ENCODE measurements around the gene AHDC1. TPM values are rescaled to one million over a fixed set of nuclear protein-coding genes. Genes with fewer than 3 reads are reported as not detected.

Gene AHDC1
- total and polyA plus RNA-seq, 2 of the 13 experiments (the other 11 are each of a cell fraction or from before 2014, with no cell fraction given): 1.0 to 2.7 TPM

DNA sequence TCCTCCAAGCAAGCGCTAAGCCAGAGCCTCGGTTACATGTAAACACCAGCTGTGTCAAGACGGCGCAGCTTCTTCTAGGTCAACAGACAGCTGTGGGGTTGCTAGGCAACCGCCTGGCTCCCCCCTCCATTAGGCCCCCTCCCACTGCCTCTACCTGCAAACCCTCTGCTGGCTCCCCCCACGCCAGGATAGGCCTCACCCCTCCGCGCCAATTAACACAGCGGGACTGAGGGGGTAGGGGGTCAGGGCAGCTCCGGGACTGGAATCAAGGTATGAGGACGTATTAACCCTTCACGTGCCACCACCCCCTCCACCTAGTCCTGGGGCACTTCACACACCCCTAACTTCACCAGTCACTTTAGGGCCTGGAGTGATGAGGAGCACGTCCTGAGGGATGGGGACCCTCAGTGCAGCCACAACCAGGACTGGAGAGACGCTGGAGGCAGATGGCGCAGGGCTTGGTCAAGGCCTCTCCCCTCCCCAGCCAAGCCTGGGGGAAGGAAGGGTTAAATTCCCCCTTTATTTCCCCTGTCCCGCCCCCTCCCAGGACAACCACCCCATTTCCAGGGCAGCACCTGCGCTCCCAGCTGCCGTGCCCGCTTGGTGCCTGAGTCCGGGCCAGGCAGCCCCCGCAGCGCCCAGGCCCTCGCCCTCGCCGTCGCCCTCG is 76.6 kb downstream of the AHDC1 start (continued):
- TF ChIP-seq, protein P1, sequence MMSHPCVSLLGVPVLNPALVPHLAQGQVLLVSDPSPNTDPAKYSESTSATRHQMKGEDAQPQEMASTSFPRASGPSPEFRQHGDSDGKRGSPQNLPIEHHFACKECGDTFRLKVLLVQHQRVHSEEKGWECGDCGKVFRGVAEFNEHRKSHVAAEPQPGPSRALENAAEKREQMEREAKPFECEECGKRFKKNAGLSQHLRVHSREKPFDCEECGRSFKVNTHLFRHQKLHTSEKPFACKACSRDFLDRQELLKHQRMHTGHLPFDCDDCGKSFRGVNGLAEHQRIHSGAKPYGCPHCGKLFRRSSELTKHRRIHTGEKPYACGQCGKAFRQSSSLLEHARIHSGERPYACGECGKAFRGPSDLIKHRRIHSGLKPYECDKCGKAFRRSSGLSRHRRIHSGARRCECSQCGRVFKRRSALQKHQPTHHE (CRISPR knock-in tag; IDR thresholded peaks at IDR 0.05; ENCODE audit: borderline replicate concordance): peak; percentile 8; the same call in 1 of the 2 replicates
- TF ChIP-seq SKI (IDR thresholded peaks at IDR 0.05; ENCODE audit: partially characterized antibody) (no peak), KDM3A (CRISPR knock-in tag; IDR thresholded peaks at IDR 0.05; ENCODE audit: low read depth) (no peak), HNRNPL (IDR thresholded peaks at IDR 0.05; ENCODE audit: low read depth, low read length) (peak; percentile 44; the same call in 1 of the 2 replicates), STAG1 (CRISPR knock-in tag; IDR thresholded peaks at IDR 0.05) (no peak), FOXM1 (CRISPR knock-in tag; IDR thresholded peaks at IDR 0.05) (no peak), ZNF3 (CRISPR knock-in tag; IDR thresholded peaks at IDR 0.05) (no peak), ZNF337 (CRISPR knock-in tag; IDR thresholded peaks at IDR 0.05; ENCODE audit: borderline replicate concordance, low read depth) (no peak), ZNF788 (CRISPR knock-in tag; IDR thresholded peaks at IDR 0.05; ENCODE audit: borderline replicate concordance) (0 out of 2 replicates have a peak, but pooled peaks have one; percentile 19), ZNF713 (CRISPR knock-in tag; IDR thresholded peaks at IDR 0.05) (no peak), ZNF552 (CRISPR knock-in tag; IDR thresholded peaks at IDR 0.05; ENCODE audit: borderline replicate concordance) (no peak), CHCHD3 (CRISPR knock-in tag; IDR thresholded peaks at IDR 0.05) (0 out of 2 replicates have a peak, but pooled peaks have one; percentile 23), ZNF282 (IDR thresholded peaks at IDR 0.05; ENCODE audit: partially characterized antibody) (no peak), ZSCAN30 (CRISPR knock-in tag; IDR thresholded peaks at IDR 0.05) (no peak), ZNF224 (CRISPR knock-in tag; IDR thresholded peaks at IDR 0.05) (no peak), PHB2 (IDR thresholded peaks at IDR 0.05; ENCODE audit: partially characterized antibody) (no peak), ZNF234 (CRISPR knock-in tag; conservative IDR thresholded peaks at IDR 0.05) (no peak), HNRNPLL (IDR thresholded peaks at IDR 0.05; ENCODE audit: low read depth, low read length, poor library complexity, severe bottlenecking) (no peak), MIXL1 (CRISPR knock-in tag; IDR thresholded peaks at IDR 0.05) (no peak), HDAC1 (CRISPR knock-in tag; IDR thresholded peaks at IDR 0.05) (peak; percentile 52), LCORL (IDR thresholded peaks at IDR 0.05) (0 out of 2 replicates have a peak, but pooled peaks have one; percentile 28), LCORL (CRISPR knock-in tag; IDR thresholded peaks at IDR 0.05) (no peak), YEATS2 (CRISPR knock-in tag; IDR thresholded peaks at IDR 0.05; ENCODE audit: borderline replicate concordance) (no peak)
- TF ChIP-seq, protein P2, sequence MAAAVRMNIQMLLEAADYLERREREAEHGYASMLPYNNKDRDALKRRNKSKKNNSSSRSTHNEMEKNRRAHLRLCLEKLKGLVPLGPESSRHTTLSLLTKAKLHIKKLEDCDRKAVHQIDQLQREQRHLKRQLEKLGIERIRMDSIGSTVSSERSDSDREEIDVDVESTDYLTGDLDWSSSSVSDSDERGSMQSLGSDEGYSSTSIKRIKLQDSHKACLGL (CRISPR knock-in tag; IDR thresholded peaks at IDR 0.05): no peak
- TF ChIP-seq, protein P3, sequence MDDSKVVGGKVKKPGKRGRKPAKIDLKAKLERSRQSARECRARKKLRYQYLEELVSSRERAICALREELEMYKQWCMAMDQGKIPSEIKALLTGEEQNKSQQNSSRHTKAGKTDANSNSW (CRISPR knock-in tag; IDR thresholded peaks at IDR 0.05; ENCODE audit: borderline replicate concordance): no peak
- TF ChIP-seq, protein P4, sequence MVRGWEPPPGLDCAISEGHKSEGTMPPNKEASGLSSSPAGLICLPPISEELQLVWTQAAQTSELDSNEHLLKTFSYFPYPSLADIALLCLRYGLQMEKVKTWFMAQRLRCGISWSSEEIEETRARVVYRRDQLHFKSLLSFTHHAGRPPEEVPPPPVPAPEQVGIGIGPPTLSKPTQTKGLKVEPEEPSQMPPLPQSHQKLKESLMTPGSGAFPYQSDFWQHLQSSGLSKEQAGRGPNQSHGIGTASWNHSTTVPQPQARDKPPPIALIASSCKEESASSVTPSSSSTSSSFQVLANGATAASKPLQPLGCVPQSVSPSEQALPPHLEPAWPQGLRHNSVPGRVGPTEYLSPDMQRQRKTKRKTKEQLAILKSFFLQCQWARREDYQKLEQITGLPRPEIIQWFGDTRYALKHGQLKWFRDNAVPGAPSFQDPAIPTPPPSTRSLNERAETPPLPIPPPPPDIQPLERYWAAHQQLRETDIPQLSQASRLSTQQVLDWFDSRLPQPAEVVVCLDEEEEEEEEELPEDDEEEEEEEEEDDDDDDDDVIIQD (CRISPR knock-in tag; IDR thresholded peaks at IDR 0.05; ENCODE audit: low read depth): no peak

Measured in HepG2 (cell line).